Activated T-cell treated with anti-CD3 and anti-CD28 coated beads, Interleukin-2, amount 50 U/mL, for 72 hours (primary cell): ENCODE measurements around the gene TMIGD1. TPM values are rescaled to one million over a fixed set of nuclear protein-coding genes. Genes with fewer than 3 reads are reported as not detected.
A peak's percentile ranks its signal among the peaks of the same experiment; 100 is the strongest.

Source experiments
- ATAC-seq, 2 donors: fragments of 150-1000 bp; cut with Tn5 transposase; replicated peaks in 1 of 2; 2 replicates each; pipeline ENCODE4 v1.10.0; 2021; ENCODE audit warnings: moderate library complexity in 2 of 2, mild to moderate bottlenecking in 1 of 2
- DNase-seq, 2 donors: peaks; one replicate each; pipeline ENCODE4 v3.0.0; 2021 to 2022; ENCODE audit warnings: mixed read lengths in 1 of 2
- H3K27ac Mint-ChIP-seq: one replicate; pipeline ENCODE4 v1.8.0; 2022; ENCODE audit warnings: mild to moderate bottlenecking, moderate library complexity, mixed read lengths
- H3K27me3 Mint-ChIP-seq: one replicate; pipeline ENCODE4 v1.8.0; 2022; ENCODE audit warnings: low read depth, mixed read lengths
- H3K36me3 Mint-ChIP-seq, 2 donors: one replicate each; pipeline ENCODE4 v1.8.0; 2022; ENCODE audit warnings: mixed read lengths in 2 of 2, mild to moderate bottlenecking in 1 of 2; ENCODE audit not compliant: insufficient read depth in 2 of 2
- H3K4me1 Mint-ChIP-seq: one replicate; pipeline ENCODE4 v1.8.0; 2022; ENCODE audit warnings: low read depth, mixed read lengths
- H3K4me3 Mint-ChIP-seq, 2 donors: one replicate each; pipeline ENCODE4 v1.8.0; 2022; ENCODE audit warnings: mild to moderate bottlenecking in 2 of 2, mixed read lengths in 2 of 2, moderate library complexity in 2 of 2
- H3K9me3 Mint-ChIP-seq, 2 donors: one replicate each; pipeline ENCODE4 v1.8.0; 2022; ENCODE audit warnings: mixed read lengths in 2 of 2
- total RNA-seq, 2 donors: library from RNA; stranded (reverse); gene quantifications; one replicate each; pipeline ENCODE4 v1.2.3, GENCODE V29; 2022

The TMIGD1 gene, protein sequence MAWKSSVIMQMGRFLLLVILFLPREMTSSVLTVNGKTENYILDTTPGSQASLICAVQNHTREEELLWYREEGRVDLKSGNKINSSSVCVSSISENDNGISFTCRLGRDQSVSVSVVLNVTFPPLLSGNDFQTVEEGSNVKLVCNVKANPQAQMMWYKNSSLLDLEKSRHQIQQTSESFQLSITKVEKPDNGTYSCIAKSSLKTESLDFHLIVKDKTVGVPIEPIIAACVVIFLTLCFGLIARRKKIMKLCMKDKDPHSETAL
- total RNA-seq: not detected

DNA sequence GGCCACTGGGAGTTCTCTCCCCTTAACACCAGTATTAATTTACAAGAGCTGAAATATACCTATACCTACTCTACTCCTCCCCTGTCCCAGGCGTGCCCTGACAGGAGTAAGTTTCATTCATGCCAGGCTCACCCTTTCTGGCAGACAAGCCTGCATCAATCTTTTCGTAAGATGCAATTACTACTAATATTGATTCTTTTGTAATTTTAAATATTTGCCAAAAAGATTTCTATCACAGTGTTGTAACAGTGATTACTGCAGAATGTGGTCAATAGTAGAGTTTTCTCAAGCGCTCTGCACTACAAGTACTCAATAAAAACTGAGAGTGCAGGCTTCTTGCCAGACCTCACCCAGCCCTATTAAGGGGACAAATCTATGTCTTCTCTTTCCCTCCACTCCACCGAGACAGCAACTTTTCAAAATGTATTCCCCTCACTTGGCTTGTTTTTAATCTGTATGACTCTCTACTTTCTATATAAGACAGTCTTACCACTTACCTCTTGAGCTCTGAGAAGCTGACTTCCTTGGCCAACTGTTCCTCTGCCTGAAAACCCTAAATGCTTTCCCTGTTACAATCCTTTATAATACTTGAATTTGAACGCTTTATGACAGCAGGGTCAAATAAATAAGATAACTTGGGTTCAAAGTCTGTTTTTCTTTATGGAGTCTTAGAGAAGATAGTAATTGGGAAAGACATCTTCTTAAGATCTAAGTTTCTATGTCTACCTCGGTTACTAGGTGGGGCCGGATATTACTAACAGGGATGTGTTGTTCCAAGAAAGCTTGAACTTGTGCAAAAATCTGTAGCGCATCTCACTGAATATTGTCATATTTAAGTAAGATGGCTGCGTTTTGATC is at the start of gene TMIGD1:
Gene TMIGD1 (minus strand): TSS at position 555 of the 858 bp plus-strand sequence. CDS start 1,924 bp downstream, outside the sequence.
- no peaks in the 10 kb centered on the region for H3K27me3 Mint-ChIP-seq
- peaks cover 0 to 2% of the 10 kb centered on the region in 2 donors for H3K9me3 Mint-ChIP-seq
- H3K27ac Mint-ChIP-seq: peak within 1 kb of the TSS; percentile 60
- peaks cover 63% of the 10 kb centered on the region for H3K4me1 Mint-ChIP-seq
- DNase-seq (no peak), ATAC-seq (no peak)
- H3K4me3 Mint-ChIP-seq: peak within 1 kb of the TSS; percentile 33 to 65
- H3K36me3 Mint-ChIP-seq: no peaks in the 10 kb centered on the region

DNA sequence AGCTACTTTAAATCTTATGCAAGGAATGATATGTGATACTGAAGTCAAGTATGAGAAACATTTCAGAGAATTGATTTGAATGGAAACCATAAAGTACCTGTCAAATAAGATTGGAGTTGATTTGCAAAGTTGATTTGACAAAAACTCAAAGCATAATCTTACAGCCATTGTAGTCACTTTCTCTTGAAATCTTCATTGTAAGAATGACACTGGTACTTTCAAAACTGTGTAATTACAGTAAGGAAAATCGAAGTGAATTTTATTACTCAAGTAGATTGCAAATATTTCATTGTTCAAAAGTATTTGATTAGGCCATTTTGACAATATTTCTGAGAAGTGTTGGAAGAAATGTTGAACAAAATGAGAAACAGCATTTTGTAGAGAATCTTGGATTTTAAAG is 48.5 kb upstream of the TMIGD1 start:
- Mint-ChIP-seq H3K36me3 (peaks cover 4 to 20% of the 10 kb centered on the region in 2 donors), H3K4me3 (peak overlapping the region in 1 of 2 donors; percentile 66)

DNA sequence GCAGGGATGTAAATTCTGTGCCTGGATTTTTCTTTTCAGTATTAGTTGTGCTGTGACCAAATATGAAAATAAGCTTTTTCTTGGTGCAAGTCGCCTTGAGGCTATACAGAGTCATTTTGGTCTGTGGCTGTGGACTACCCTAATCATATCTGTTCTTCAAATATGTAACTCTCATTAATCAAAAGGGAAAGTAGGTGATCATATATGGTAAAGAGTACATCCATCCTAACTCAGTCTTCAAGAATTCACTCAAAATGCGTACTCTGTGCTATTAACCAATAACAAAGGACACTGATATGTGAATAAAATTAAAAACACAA is 47.4 kb upstream of the TMIGD1 start:
- Mint-ChIP-seq H3K27ac (no peak overlapping the region), H3K36me3 (peaks cover 4 to 17% of the 10 kb centered on the region in 2 donors), H3K9me3 (no peaks in the 10 kb centered on the region), H3K4me3 (peak overlapping the region; percentile 78 to 94), H3K27me3 (no peaks in the 10 kb centered on the region), H3K4me1 (peaks cover 72% of the 10 kb centered on the region)
- DNase-seq: no peak
- ATAC-seq: peak in 1 of 2 donors; percentile 5

More for the DNA sequence above, 48.5 kb upstream of the TMIGD1 start:
- Mint-ChIP-seq H3K4me1 (peaks cover 61% of the 10 kb centered on the region), H3K27me3 (no peaks in the 10 kb centered on the region), H3K27ac (no peak overlapping the region), H3K9me3 (no peaks in the 10 kb centered on the region)
- no peak for DNase-seq
- no peak for ATAC-seq

GRCh38 chr17:30380643-30381339 is 46.9 kb upstream of the TMIGD1 start:
- H3K27me3 Mint-ChIP-seq: no peaks in the 10 kb centered on the region
- peaks cover 77% of the 10 kb centered on the region for H3K4me1 Mint-ChIP-seq
- H3K9me3 Mint-ChIP-seq: no peaks in the 10 kb centered on the region
- peak overlapping the region; percentile 78 to 94 for H3K4me3 Mint-ChIP-seq
- peaks cover 4 to 13% of the 10 kb centered on the region in 2 donors for H3K36me3 Mint-ChIP-seq
- DNase-seq (no peak), ATAC-seq (no peak)
- H3K27ac Mint-ChIP-seq: no peak overlapping the region

DNA sequence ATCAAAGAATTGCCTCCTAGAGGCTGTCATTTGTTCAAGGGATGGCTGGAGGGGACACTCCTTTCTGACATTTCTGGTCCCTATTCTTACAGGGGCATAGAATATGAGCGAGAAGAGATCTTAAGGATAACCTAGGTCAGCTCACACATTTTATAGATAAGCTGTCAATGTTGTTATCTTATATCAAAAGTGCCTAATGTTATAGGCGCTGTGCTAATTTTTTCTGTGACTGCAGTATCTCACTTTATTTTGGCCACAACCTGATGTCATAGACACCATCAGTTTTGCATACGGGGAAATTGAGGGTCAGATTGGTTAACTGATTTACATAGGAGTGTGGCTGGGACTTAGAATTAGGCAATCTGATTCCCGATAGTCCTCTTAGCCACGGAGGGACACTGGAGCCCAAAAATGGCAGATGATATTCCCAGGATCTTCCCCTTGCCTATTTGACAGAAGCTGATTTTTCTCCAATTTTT is 46.1 kb upstream of the TMIGD1 start:
- Mint-ChIP-seq H3K36me3 (peaks cover 0 to 8% of the 10 kb centered on the region in 2 donors), H3K9me3 (no peaks in the 10 kb centered on the region), H3K4me1 (peaks cover 79% of the 10 kb centered on the region), H3K4me3 (peak overlapping the region; percentile 78 to 94), H3K27me3 (no peaks in the 10 kb centered on the region), H3K27ac (peak overlapping the region; percentile 33)
- ATAC-seq: peak in 1 of 2 donors; percentile 22
- peak in 1 of 2 donors; percentile 32 for DNase-seq

- H3K9me3 Mint-ChIP-seq: no peaks in the 10 kb centered on the region
- no peak overlapping the region for H3K27ac Mint-ChIP-seq
- DNase-seq: peak; percentile 42 to 43
- no peaks in the 10 kb centered on the region for H3K27me3 Mint-ChIP-seq
- H3K36me3 Mint-ChIP-seq: peaks cover 0 to 4% of the 10 kb centered on the region in 2 donors
- H3K4me3 Mint-ChIP-seq: peak overlapping the region; percentile 78 to 94
- peak; percentile 10 to 16 for ATAC-seq
- peaks cover 79% of the 10 kb centered on the region for H3K4me1 Mint-ChIP-seq
Observed at GRCh38 chr17:30379303-30379902, 45.5 kb upstream of the TMIGD1 start.

GRCh38 chr17:30378825-30379302 is 45.0 kb upstream of the TMIGD1 start, which contains the start of gene CPD:
TSS of gene CPD (plus strand) at chr17:30378927. CDS start at chr17:30378981, 54 bp downstream.
- ATAC-seq (peak; percentile 86 to 89), DNase-seq (peak; percentile 98 to 99)
- Mint-ChIP-seq H3K36me3 (peaks cover 0 to 4% of the 10 kb centered on the region in 2 donors), H3K4me3 (peak within 1 kb of the TSS; percentile 78 to 94), H3K9me3 (no peaks in the 10 kb centered on the region), H3K4me1 (peaks cover 73% of the 10 kb centered on the region), H3K27ac (peak within 1 kb of the TSS; percentile 94), H3K27me3 (no peaks in the 10 kb centered on the region)

- Mint-ChIP-seq H3K4me3 (peak overlapping the region; percentile 78 to 94), H3K27me3 (no peaks in the 10 kb centered on the region), H3K4me1 (peaks cover 72% of the 10 kb centered on the region), H3K27ac (peak overlapping the region; percentile 94), H3K9me3 (no peaks in the 10 kb centered on the region), H3K36me3 (peaks cover 0 to 4% of the 10 kb centered on the region in 2 donors)
- DNase-seq: peak; percentile 69 to 71
- ATAC-seq: peak; percentile 48 to 50
Observed at GRCh38 chr17:30378241-30378824, 44.5 kb upstream of the TMIGD1 start.

- Mint-ChIP-seq H3K27me3 (no peaks in the 10 kb centered on the region), H3K27ac (peak overlapping the region; percentile 94), H3K4me3 (peak overlapping the region; percentile 78 to 94), H3K36me3 (peaks cover 0 to 4% of the 10 kb centered on the region in 2 donors), H3K4me1 (peaks cover 72% of the 10 kb centered on the region), H3K9me3 (no peaks in the 10 kb centered on the region)
- ATAC-seq (no peak), DNase-seq (no peak)
Observed at GRCh38 chr17:30377574-30378240, 43.9 kb upstream of the TMIGD1 start.

DNA sequence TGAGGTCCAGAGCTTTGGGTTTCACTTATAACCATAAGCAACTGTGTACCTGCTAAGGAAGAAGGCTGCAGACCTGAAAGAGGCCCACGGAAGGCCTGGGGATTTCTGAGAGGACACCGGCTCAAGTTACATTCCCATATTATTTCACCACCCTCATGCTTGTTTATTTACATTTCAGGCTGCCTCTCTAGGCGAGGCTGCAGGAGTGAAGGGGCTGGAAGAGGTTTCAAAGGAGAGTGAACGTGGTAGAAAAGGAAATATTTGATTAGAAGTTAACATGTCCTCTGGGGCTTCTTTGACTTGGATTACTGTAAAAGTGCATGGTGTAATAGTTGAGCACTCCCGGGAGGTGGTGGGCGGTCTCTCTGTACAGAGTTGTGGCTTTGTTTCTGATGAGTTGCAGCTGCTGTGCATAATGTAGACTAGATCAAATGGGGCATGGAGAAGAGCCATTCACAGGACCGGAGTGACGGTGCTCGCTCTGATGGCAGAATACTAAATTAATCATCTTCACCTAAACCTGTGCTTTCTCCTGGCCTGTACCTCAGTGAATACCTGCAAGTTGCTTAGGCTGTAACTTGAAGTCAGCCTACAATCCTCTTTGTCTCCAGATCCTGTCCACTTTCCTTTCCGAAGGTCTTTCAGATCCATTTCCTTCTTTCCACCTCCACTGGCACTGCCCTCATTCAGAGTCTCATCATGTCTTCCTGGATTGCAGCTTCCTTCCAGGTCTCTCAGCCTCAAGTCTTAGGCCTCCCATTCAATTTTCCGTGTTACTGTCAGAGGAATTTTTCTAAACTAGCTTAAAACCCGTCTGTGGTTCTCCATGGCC is 43.0 kb upstream of the TMIGD1 start:
- Mint-ChIP-seq H3K4me1 (peaks cover 72% of the 10 kb centered on the region), H3K4me3 (peak overlapping the region; percentile 78 to 94), H3K27me3 (no peaks in the 10 kb centered on the region), H3K27ac (peak overlapping the region; percentile 94), H3K36me3 (peaks cover 0 to 4% of the 10 kb centered on the region in 2 donors), H3K9me3 (no peaks in the 10 kb centered on the region)
- ATAC-seq: peak; percentile 28 to 47
- DNase-seq: peak; percentile 54 to 70

DNA sequence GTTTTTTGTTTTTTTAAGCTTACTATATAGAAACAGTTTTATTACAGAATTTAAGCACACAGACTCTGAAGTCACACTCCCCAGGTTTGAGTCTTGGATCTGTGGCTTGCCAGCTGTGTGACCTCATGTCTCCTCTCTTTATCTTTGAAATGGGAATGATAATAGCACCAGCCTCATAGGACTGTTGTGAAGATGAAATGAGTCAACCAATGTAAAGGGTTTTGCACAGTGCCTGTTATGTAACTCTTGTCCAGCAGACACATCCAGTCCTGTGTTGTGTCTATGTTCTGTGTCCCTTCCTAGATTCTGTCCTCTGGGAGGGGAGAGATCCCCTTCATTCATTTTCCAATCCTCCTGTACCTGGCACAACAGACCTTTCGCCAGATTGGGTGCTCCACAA is 41.8 kb upstream of the TMIGD1 start:
- Mint-ChIP-seq H3K27ac (no peak overlapping the region), H3K4me1 (peaks cover 70% of the 10 kb centered on the region), H3K27me3 (no peaks in the 10 kb centered on the region), H3K4me3 (no peak overlapping the region), H3K9me3 (no peaks in the 10 kb centered on the region), H3K36me3 (peaks cover 0 to 4% of the 10 kb centered on the region in 2 donors)
- ATAC-seq (no peak), DNase-seq (no peak)
